ENCODE data around the gene OOEP.
"Not testable (repeated sequence)": the region's sequence is repeated elsewhere in the genome, so short reads cannot be mapped to it uniquely, and the experiment has no call there.

The OOEP gene

DNA sequence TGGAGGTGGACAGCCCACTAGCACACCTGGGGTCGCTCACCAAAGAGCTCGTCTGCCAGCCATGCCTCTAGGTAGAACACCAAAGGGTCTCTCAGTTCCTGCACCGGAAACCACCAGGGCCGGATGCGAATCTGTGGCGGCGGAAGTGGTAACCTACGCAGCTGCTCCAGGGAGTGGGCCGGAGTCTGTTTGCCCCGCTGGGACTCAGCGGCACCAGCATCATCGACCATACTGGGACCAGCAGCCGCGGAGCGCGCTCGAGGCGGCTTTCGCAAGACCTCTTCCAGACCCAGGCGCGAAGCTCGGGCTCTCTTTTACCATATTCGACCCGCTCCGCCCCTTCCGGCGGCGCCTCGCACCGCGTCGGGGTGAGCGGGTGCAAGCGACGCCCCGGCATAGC, at the start of gene OOEP:
OOEP (minus strand) TSS at position 335 of the 400 bp plus-strand sequence; CDS start at position 230, 105 bp downstream.
- DNase-seq: no peak

DNA sequence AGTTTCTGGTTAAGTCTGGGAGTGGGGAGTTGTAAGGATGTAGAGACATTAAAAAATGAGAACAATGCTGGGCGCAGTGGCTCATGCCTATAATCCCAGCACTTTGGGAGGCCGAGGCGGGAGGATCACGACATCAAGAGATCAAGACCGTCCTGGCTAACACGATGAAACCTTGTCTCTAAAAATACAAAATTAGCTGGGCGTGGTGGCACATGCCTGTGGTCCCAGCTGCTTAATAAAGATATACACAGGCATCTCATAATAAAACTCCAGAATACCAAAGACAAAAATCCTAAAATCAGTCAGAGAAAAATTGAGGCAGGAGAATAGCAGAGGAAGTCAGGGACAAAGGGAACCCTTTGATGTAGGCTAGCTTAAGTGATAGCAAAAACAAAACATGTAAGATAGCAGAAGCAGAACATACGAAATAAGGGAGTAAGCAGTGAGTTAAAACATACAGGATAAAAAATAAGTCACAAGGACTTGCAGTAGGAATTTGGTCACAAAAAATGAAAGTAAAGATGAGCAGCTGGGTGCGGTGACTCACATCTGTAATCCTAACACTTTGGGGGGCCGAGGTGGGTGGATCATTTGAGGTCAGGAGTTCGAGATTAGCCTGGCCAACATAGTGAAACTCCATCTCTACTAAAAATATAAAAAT, 48.5 kb upstream of the OOEP start:
- DNase-seq: no peak

DNA sequence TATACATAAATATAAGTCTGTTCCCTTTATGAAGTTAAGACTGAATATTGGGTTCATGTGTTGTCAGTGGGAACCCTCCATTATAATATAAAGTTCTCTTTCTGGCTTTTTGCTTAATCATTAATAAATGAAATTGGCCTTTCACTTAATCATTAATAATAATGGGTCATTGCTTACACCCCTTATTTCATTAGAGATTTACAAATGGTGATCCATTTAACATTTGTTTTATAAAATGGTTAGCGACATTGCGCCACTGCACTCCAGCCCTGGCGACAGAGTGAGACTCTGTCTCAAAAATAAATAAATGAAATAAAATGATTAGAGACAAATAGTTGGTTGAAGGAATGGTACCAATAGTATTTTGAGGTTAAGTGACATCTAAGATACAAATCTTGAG, 43.4 kb upstream of the OOEP start:
- DNase-seq: no peak

DNA sequence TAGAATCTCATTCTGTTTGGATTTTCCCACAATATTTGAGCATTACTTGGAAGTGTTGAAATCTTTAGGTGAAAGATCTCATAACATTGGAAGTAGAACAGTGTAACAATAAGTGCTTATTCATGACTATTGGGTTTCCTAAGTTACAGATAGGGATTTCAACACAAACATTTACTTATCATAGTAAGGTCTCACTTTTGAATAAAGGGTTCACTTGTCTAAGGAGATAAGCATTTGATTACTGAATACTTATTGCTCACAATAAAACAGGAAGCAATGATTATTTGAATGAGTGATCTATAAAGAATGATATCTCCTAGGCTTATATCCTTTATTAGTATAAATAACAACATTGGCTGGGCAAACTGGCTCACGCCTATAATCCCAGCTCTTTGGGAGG, 39.7 kb upstream of the OOEP start:
- no peak for DNase-seq

DNA sequence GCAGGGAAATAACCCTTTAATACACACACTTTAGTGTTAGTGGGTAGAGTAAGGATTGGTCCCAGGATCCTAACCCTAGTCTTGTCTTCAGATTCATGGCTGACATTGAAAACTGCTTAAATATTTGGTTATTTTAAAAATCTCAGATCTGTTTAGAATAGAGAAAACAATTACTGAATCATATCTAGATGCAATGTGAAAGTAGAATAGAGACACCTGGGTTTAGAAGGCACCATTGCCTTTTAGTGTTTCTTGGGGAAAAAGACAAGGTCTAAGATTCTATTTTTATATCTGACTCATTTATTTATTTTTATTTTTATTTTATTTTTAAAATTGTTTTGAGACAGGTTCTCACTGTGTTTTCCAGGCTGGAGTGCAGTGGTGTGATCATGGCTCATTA, 31.0 kb upstream of the OOEP start:
- no peak for DNase-seq

DNA sequence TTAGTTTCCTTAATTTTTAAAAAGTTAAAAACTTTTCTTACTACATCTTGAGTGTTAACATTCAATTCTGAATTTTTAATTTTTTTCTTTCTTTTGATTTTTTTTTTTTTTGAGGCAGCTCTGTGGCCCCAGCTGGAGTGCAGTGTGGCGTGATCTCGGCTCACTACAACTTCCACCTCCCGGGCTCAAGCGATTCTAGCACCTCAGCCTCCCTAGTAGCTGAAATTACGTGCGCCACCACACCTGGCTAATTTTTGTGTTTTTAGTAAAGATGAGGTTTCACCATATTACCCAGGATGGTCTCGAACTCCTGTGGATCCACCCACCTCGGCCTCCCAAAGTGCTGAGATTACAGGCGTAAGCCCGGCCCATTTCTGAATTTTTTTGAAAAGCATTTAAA, 26.2 kb upstream of the OOEP start:
- no peak for DNase-seq

DNA sequence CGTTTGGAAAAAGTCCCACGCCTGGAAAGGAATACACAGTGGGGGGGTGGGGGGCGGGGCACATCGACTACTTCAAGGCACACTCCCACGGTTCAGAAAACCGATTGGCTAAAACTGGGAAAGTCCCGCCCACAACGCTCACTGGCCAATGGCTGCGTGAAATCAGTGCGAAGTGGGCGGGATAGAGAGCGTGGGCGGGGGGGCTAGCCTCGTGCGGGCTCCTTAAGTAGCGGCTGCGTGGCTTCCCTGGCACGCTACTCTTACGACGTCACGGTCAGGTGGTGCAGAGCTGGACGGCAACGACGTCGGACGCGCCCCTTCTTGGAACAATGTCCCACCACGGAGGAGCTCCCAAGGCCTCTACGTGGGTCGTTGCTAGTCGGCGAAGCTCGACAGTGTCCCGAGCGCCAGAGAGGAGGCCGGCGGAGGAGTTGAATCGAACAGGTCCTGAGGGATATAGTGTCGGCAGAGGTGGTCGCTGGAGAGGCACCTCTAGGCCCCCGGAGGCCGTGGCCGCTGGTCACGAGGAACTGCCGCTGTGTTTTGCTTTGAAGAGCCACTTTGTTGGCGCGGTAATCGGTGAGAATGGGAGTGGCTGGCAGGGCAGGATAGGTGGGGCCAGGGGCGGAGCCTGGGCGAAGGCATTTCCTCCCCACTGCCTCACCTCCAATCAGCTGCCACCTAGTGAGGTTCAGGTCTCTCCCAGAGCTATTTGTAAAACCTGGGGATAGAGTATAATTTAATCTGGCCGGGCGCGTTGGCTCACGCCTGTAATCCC, 25.1 kb upstream of the OOEP start, which contains the start of gene DDX43:
DDX43 (plus strand) TSS at position 252 of the 778 bp plus-strand sequence; CDS start at position 330, 78 bp downstream.
- no peak for DNase-seq

DNA sequence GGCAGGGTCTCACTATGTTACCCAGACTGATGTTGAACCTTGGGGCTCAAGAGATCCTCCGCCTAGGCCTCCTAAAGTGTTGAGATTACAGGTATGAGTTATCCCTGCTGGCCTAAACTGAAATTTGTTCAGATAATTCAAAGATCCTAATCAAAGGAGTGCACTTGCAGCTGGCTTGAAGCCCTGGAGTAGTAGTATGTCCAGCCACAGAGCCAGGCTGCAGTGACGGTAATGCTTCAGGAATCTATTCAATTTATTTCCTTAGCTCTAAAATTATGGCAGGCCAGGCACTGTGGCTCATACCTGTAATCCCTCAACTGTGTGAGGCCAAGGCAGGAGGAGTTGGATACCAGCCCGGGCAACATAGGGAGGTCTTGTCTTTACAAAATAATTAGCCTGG, 23.6 kb upstream of the OOEP start:
- no peak for DNase-seq

DNA sequence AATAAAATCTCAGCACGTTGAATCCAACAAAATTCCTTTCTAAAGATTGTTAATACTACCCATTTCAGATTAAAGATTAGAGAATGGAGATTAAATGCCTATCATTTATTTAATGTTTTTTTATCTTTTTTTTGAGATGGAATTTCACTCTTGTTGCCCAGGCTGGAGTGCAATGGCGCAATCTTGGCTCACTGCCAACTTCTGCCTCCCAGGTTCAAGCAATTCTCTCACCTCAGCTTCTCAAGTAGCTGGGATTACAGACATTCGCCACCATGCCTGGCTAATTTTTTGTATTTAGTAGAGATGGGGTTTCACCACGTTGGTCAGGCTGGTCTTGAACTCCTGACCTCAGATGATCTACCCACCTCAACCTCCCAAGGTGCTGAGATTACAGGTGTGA, 22.5 kb upstream of the OOEP start:
- DNase-seq: not testable (repeated sequence)

DNA sequence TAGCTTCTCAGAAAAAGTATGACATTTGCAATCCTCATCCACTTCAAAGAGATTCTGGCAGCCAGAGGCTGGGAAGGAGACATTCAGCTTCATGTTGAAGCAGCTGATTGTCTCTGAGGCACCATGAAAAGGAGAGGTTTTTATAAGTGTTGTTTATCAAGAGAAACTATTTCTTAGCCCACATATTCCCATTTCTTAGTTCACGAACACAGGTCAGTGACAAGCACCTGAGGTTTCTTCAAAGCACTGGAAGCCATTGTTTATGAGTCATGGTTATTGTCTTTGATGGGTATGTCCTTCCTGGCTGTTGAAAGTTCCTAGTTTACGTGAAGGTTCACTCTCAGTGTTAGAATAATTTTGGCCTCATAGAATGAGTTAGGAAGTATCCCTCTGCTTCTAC, 22.0 kb upstream of the OOEP start:
- DNase-seq: no peak

DNA sequence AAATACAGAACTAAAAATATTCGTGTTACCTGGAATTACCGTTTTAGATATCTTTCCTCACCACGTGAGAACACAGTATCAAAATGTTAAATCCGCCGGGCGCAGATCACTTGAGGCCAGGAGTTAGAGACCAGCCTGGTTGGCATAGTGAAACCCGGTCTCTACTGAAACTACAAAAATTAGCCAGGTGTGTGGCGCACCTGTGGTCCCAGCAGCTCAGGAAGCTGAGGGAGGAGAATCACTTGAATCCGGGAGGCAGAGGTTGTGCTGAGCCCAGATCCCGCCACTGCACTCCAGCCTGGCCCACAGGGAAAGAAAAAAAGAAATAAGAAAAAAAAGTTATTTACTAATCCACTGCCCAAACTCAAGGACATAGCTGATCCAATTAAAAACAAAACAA, 20.2 kb upstream of the OOEP start:
- no peak for DNase-seq

DNA sequence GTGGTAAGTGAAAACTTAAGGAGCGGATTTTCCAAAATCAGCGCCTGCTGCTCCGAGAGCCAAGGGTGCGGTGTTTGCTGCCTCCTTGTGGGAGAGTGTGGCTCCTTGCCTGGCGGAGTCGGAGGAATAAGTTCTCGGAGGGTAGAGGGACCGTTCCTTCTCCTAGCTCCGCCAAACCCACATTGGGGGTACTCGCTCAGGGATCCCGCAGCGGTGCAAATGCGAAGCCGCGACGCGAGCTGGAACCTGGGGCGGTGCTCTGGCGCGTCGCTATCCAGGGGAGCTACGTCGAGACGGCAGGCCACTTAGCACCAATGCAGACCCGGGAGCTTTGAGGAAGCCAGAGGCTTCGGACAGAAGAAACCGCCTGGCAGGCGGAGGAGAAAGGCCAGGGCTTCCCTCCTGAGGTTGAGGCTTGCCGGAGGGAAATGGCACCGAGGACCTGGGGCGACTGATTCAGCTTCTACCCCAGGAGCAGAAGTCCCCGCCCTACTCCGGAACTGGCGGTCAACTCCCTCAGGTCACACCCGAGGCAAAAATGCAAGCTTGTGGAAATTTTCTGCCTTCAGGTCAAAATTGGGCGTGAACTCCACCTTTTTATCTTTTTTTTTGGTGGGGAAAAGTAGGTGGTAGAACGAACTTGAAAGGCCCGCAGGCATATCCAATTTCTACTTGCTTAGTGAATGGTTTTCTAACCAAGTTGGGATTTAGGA, 19.3 kb upstream of the OOEP start:
- peak; percentile 45 for DNase-seq

DNA sequence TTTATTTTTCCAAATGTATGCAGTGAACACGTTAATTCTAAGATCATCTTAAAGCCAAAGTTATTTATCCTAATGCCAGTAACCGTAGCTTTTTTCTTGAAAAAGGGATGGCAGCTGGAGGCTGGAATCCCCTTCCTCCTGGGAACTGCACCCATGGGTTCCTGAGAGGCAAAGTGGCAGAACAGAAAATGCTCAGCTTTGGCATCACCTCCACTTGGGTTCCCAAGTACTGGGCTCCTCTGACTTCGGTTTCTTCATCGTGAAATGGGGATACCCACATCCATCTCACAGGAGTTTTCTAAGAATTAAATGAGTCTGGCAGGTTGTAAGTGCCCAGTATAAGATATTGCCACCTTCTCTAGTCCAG, 18.7 kb upstream of the OOEP start:
- DNase-seq: no peak

DNA sequence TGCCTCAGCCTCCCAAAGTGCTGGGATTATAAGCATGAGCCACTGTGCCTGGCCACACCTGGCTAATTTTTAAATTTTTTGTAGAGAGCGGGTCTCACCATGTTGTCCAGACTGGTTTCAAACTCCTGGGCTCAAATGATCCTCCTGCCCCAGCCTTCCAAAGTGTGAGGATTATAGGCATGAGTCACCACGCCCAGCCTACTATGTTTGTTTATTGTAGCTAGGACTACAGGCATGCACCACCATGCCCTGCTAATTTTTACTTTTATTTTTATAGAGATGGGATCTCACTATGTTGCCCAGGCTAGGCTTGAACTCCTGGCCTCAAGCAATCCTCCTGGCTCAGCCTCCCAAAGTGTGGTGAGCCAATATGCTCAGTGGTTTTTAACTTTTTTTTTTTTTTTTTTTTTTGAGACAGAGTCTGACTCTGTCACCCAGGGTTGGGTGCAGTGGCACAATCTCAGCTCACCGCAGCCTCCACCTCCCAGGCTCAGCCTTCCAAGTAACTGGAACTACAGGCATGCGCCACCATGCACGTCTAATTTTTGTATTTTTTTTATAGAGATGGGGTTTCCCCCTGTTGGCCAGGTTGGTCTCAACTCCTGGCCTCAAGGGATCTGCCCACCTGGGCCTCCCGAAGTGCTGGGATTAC, 12.9 kb upstream of the OOEP start:
- no peak for DNase-seq

DNA sequence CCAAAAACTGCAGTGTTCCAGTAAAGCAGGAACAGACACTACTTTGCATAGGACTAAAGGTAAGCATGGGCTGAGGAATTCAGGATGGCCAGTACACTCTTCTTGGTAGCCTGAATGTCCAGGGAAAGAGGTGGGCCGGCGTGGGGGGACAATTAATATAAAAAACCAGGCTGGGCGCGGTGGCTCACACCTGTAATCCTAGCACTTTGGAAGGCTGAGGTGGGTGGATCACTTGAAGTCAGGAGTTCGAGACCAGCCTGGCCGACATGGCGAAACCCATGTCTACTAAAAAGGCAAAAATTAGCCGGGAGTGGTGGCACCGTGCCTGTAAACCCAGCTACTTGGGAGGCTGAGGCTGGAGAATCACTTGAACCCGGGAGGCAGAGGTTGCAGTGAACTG, 11.8 kb upstream of the OOEP start:
- DNase-seq: not testable (repeated sequence)

DNA sequence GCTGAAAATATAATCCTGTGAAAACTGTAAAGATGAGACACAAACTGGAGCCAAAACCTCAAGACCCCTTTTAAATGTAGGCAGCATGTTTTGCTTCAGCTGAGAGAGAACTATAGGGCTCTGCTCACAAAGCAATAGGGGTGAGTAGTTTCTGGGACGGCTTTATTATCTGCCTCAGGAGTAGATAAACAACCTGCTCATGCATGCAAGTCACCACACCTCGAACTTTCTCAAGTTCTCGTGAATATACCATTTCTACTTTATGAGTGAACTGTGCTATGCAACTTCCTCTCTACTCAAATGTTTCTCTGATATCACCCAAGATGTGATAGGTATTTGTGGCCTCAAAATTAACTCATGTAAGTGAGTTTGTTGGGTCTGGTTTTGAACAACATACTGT, 7.5 kb upstream of the OOEP start:
- DNase-seq: no peak

DNA sequence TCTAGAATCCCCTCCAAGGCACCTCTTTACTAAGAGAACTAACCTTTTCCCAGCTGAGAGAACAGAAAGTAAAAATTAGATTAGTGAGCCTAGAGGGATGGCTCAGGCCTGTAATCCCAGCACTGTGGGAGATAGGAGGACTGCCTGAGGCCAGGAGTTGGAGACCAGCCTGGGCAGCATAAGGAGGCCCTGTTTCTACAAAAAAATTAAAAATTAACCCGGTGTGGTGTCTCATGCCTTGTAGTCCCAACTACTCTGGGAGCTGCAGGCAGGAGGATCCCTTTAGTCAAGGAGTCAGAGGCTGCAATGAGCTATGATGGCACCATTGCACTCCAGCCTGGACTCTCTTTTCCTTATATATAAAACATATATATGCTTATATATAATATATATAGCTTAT, 5.5 kb upstream of the OOEP start:
- DNase-seq: no peak

DNA sequence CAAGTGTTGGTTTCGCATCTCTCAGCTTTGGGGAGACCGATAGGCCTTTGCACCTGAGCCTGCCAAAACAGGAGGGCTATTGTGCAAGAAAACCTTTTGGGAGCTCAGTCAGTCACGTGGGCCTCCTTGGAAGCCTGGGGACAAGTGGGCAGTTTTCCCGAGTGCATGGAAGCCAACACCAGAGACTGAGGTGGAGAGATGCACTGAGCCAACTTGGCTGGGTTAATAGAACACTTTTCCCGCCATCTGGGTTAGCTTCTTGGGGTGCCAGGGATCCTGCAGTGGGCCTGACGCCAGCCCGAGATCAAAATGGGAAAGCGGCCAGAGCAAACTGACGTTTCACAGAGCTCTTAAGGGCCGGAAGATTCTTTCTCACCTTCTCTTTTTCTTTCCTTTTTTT, 2.8 kb upstream of the OOEP start:
- DNase-seq: no peak

DNA sequence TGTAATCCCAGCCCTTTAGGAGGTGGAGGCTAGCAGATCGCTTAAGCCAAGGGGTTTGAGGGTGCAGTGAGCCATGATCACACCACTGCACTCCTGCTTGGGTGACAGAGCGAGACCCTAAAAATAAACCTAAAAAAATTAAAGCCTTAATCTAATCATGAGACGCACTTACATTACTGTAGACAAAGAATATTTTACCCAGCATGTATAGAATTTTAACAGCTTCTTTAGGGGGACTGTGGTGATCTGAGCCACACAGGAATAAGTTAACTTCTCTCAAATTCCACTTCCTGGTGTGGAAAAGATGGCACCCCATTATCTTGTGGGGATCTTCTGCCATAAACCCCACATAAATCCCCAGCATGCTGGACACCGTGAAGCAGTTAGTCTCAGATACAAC, 2.3 kb upstream of the OOEP start:
- DNase-seq: no peak

DNA sequence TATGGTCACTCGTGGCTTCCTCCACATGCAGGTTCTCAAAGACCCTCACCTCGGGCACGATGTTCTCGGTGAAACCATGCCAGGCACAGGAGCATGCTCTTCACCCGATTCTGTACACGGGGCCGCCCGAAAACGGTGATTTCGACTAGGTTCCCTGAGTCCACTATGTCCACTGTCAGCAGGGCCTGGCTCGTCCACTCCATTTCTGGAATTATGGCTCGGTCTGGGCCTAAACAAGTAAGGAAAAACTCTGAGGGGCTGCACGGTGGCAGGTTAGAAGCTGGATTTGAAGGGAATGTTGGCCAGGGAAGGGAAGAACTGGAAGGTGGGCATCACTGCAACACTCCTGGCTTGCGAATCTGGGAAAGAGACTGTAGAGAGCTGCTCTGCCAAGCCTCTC, 540 bp downstream of the OOEP start:
- no peak for DNase-seq

DNA sequence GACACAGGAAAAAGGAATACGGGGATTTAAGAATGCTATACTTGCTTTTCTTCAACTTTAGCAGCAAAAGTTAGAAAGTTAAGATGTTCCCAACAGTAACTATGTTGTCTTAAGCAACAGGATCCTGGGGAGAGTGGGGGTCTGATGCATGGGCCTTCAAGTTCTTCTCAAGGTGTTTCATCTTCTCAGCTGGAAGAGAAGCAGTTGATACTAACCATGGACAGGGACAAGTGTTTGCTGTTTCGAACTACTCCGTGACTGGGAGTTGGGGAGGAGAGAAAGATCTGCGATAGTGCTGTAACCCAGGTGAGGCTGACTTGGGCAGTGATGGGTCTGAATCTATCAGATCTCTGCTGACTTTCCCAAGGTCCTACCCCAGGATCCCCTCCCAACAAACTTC, 1.0 kb downstream of the OOEP start:
- no peak for DNase-seq

DNA sequence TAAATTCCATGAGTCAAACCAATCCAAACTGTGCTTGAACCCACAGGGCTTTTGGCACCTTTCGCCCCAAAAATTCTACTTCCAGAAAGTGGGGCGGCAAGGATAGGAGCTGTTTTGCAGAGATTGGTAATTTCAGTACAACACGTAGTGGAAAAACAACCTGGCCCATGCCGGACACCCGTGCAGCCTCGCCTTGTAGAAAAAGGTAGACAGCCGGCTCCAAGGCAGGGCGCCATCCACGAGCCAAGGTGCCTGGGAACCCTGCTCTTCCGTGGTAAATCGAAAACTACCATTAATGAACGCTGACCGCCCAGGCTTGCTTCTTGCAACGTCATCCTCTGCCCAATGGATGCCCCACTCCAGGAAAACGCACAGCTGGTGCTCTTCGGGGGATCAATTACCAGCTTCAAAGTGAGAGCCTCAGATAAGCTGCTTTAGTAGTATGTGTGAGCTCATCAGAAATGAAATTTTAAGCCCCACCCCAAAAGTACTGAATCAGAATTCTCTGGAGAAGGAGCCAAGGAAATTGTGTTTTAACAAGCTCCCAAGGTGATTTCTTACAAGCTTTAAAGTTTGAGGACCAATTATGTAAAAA, 1.8 kb downstream of the OOEP start:
- DNase-seq: no peak

DNA sequence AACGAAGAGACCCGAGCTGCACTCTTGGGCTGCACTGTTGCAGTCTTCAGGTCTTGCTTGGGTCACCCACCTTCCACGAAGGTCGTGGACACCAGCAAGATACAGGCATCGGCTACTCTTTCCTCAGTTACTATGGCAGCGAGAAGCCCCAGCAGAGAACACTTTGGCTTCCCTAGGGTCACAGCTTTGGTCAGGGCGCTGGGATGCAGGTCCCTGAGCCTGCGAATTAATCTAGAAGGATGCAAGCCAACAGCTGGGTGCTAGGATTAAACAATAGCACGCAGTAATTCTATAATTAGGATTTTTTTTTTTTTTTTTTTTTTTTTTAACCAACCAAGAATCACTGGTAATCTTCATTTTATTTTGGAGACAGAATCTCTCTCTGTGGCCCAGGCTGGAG, 5.1 kb downstream of the OOEP start:
- DNase-seq: no peak

Measured in GDM1 (cell line).